ENCODE results near the gene ATP5F1B.

DNA sequence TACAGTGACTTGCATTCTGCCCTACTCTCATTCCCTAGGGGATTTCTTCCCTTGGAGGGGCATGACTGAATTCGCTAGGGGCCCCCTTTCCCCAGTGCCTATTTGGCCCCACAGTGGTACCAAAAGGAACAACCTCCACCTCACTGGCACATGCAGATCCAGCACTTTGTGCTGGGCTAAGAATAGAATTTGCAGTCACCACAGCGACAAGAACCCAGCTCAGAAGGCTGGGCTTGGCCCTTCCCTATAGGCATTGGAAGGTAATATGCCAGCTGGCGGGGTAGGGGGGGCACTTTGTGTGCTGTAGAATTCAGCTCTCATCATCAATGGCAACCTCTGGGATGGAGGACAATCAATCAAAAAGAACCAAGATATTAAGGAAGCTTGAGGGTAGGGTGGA, 29.5 kb downstream of the ATP5F1B start:
- TF ChIP-seq, protein P1, sequence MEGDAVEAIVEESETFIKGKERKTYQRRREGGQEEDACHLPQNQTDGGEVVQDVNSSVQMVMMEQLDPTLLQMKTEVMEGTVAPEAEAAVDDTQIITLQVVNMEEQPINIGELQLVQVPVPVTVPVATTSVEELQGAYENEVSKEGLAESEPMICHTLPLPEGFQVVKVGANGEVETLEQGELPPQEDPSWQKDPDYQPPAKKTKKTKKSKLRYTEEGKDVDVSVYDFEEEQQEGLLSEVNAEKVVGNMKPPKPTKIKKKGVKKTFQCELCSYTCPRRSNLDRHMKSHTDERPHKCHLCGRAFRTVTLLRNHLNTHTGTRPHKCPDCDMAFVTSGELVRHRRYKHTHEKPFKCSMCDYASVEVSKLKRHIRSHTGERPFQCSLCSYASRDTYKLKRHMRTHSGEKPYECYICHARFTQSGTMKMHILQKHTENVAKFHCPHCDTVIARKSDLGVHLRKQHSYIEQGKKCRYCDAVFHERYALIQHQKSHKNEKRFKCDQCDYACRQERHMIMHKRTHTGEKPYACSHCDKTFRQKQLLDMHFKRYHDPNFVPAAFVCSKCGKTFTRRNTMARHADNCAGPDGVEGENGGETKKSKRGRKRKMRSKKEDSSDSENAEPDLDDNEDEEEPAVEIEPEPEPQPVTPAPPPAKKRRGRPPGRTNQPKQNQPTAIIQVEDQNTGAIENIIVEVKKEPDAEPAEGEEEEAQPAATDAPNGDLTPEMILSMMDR (IDR thresholded peaks at IDR 0.05), result no peak
- TF ChIP-seq POLR2AphosphoS5 (IDR thresholded peaks at IDR 0.05; ENCODE audit: low read depth, low read length) (no peak), SIN3A (IDR thresholded peaks at IDR 0.05; ENCODE audit: borderline replicate concordance, insufficient read depth, low read depth, low read length) (no peak), TCF7L2 (IDR thresholded peaks at IDR 0.05; ENCODE audit: low read depth, low read length) (no peak)
- TF ChIP-seq, protein P2, sequence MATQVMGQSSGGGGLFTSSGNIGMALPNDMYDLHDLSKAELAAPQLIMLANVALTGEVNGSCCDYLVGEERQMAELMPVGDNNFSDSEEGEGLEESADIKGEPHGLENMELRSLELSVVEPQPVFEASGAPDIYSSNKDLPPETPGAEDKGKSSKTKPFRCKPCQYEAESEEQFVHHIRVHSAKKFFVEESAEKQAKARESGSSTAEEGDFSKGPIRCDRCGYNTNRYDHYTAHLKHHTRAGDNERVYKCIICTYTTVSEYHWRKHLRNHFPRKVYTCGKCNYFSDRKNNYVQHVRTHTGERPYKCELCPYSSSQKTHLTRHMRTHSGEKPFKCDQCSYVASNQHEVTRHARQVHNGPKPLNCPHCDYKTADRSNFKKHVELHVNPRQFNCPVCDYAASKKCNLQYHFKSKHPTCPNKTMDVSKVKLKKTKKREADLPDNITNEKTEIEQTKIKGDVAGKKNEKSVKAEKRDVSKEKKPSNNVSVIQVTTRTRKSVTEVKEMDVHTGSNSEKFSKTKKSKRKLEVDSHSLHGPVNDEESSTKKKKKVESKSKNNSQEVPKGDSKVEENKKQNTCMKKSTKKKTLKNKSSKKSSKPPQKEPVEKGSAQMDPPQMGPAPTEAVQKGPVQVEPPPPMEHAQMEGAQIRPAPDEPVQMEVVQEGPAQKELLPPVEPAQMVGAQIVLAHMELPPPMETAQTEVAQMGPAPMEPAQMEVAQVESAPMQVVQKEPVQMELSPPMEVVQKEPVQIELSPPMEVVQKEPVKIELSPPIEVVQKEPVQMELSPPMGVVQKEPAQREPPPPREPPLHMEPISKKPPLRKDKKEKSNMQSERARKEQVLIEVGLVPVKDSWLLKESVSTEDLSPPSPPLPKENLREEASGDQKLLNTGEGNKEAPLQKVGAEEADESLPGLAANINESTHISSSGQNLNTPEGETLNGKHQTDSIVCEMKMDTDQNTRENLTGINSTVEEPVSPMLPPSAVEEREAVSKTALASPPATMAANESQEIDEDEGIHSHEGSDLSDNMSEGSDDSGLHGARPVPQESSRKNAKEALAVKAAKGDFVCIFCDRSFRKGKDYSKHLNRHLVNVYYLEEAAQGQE (IDR thresholded peaks at IDR 0.05; ENCODE audit: insufficient read depth in 1 of 2, low read depth in 2 of 2, low read length in 1 of 2), result no peak
